Endothelial cell (in vitro differentiated cells): Measurements from ENCODE around the gene TENM3. TPM values are rescaled to one million over a fixed set of nuclear protein-coding genes. Genes with fewer than 3 reads are reported as not detected.

ENCODE experiments used
- DNase-seq: peaks from one replicate; pipeline ENCODE4 v3.0.0; 2021; ENCODE audit warnings: low spot score
- H3K27ac Mint-ChIP-seq: one replicate; pipeline ENCODE4 v1.8.0; 2021; ENCODE audit warnings: mixed read lengths, inconsistent platforms; ENCODE audit not compliant: unreplicated experiment
- H3K27me3 Mint-ChIP-seq: one replicate; pipeline ENCODE4 v1.8.0; 2021; ENCODE audit warnings: mild to moderate bottlenecking, moderate library complexity, mixed read lengths, inconsistent platforms; ENCODE audit not compliant: unreplicated experiment
- H3K36me3 Mint-ChIP-seq: one replicate; pipeline ENCODE4 v1.8.0; 2021; ENCODE audit warnings: mild to moderate bottlenecking, low read depth, mixed read lengths, inconsistent platforms; ENCODE audit not compliant: unreplicated experiment
- H3K4me1 Mint-ChIP-seq: one replicate; pipeline ENCODE4 v1.8.0; 2021; ENCODE audit warnings: mild to moderate bottlenecking, mixed read lengths, inconsistent platforms; ENCODE audit not compliant: unreplicated experiment
- H3K4me3 Mint-ChIP-seq: one replicate; pipeline ENCODE4 v1.8.0; 2021; ENCODE audit warnings: mild to moderate bottlenecking, mixed read lengths, inconsistent platforms; ENCODE audit not compliant: unreplicated experiment
- H3K9me3 Mint-ChIP-seq: one replicate; pipeline ENCODE4 v1.8.0; 2021; ENCODE audit warnings: mixed read lengths, inconsistent platforms; ENCODE audit not compliant: unreplicated experiment
- total RNA-seq: library from RNA; stranded (reverse); fragmentation: NEBNext Ultra II Directional; extraction: Animal tissue kit (Norgen Biotek cat#: 25700); gene quantifications from one replicate; pipeline ENCODE4 v1.2.1, GENCODE V29; 2021; ENCODE audit not compliant: unreplicated experiment
- TF ChIP-seq, protein P1 (sequence below): fragments of 200-600 bp; sonication (generic); IDR thresholded peaks from one replicate; pipeline ENCODE4 v1.5.0; 2021; ENCODE audit warnings: antibody characterized with exemption; ENCODE audit not compliant: unreplicated experiment

The TENM3 gene
- total RNA-seq, 1 donor from 2014 or later: 29.7 TPM

DNA sequence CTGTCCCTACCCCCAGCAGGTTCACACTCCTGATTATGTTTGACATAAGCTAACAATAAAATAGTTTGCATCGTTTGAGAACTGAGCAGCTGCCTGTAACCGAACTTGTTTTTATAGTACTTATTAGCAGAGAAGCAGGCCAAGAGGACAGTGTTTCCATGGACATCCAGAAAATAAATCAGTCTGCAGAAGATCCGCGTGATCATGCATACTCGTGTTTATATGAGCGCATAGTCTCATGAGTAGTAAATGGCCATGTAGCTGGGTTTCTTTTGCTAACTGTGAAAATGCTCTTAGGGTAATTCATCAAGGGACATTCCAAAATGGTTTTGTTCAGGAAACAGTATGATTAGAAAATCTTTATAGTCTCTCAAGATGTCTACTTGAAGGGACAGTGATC lies 384.8 kb downstream of the TENM3 start:
- TF ChIP-seq, protein P1, sequence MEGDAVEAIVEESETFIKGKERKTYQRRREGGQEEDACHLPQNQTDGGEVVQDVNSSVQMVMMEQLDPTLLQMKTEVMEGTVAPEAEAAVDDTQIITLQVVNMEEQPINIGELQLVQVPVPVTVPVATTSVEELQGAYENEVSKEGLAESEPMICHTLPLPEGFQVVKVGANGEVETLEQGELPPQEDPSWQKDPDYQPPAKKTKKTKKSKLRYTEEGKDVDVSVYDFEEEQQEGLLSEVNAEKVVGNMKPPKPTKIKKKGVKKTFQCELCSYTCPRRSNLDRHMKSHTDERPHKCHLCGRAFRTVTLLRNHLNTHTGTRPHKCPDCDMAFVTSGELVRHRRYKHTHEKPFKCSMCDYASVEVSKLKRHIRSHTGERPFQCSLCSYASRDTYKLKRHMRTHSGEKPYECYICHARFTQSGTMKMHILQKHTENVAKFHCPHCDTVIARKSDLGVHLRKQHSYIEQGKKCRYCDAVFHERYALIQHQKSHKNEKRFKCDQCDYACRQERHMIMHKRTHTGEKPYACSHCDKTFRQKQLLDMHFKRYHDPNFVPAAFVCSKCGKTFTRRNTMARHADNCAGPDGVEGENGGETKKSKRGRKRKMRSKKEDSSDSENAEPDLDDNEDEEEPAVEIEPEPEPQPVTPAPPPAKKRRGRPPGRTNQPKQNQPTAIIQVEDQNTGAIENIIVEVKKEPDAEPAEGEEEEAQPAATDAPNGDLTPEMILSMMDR: no peak
- Mint-ChIP-seq H3K27me3 (peaks cover 4% of the 10 kb centered on the region), H3K4me1 (peaks cover 9% of the 10 kb centered on the region), H3K36me3 (no peaks in the 10 kb centered on the region), H3K4me3 (no peak overlapping the region), H3K27ac (no peak overlapping the region), H3K9me3 (no peaks in the 10 kb centered on the region)
- DNase-seq: no peak

DNA sequence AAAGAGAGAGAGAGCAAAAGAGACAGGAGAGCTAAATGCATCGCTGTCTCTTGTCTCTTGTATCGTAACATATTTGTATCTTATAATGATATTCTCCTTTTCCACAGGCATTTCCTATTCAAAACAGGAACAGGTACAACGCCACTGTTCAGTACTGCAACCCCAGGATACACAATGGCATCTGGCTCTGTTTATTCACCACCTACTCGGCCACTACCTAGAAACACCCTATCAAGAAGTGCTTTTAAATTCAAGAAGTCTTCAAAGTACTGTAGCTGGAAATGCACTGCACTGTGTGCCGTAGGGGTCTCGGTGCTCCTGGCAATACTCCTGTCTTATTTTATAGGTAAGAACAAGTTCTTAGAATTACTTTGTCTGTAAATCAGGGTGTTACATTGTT lies 385.3 kb downstream of the TENM3 start:
- no peak overlapping the region for H3K4me3 Mint-ChIP-seq
- H3K36me3 Mint-ChIP-seq: no peaks in the 10 kb centered on the region
- no peak for DNase-seq
- H3K9me3 Mint-ChIP-seq: no peaks in the 10 kb centered on the region
- H3K27ac Mint-ChIP-seq: peak overlapping the region; percentile 76
- peaks cover 9% of the 10 kb centered on the region for H3K4me1 Mint-ChIP-seq
- TF ChIP-seq, protein P1: no peak
- peaks cover 4% of the 10 kb centered on the region for H3K27me3 Mint-ChIP-seq

DNA sequence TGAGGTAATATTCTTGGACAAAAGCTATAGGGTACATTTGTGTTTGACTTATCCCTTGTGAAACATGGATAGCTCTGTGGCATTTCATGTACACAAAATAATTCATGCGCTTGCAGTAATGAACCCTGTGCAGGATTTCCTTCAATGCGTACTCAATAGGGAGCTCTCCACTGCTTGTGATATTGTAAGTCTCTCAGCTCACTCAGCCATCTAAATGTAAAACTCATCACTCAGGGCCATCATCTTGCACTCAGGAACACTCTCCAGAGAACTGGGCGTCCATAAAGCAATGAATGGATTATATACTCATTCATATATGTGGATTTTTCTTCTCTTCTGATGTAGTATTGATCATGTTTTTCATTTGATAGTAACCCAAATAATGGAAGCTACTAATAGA lies 385.9 kb downstream of the TENM3 start:
- DNase-seq: no peak
- TF ChIP-seq, protein P1: no peak
- Mint-ChIP-seq H3K4me3 (no peak overlapping the region), H3K9me3 (no peaks in the 10 kb centered on the region), H3K27me3 (no peaks in the 10 kb centered on the region), H3K4me1 (peaks cover 9% of the 10 kb centered on the region), H3K36me3 (no peaks in the 10 kb centered on the region), H3K27ac (peak overlapping the region; percentile 76)

GRCh38 chr4:182640491-182640890 lies 397.3 kb downstream of the TENM3 start:
- H3K4me3 Mint-ChIP-seq: no peak overlapping the region
- H3K4me1 Mint-ChIP-seq: no peaks in the 10 kb centered on the region
- no peak for DNase-seq
- no peaks in the 10 kb centered on the region for H3K9me3 Mint-ChIP-seq
- peaks cover 5% of the 10 kb centered on the region for H3K36me3 Mint-ChIP-seq
- no peak overlapping the region for H3K27ac Mint-ChIP-seq
- no peaks in the 10 kb centered on the region for H3K27me3 Mint-ChIP-seq
- TF ChIP-seq, protein P1: no peak

- Mint-ChIP-seq H3K4me3 (no peak overlapping the region), H3K36me3 (peaks cover 5% of the 10 kb centered on the region), H3K4me1 (no peaks in the 10 kb centered on the region), H3K9me3 (no peaks in the 10 kb centered on the region), H3K27ac (no peak overlapping the region), H3K27me3 (no peaks in the 10 kb centered on the region)
- no peak for DNase-seq
- TF ChIP-seq, protein P1: no peak
Measured at GRCh38 chr4:182640932-182641331, 397.7 kb downstream of the TENM3 start.
